GM12864 (cell line): Measurements from ENCODE around the gene DSN1.
"Not testable (repeated sequence)": the region's sequence is repeated elsewhere in the genome, so short reads cannot be mapped to it uniquely, and the experiment has no call there.

ENCODE experiments used
- DNase-seq: peaks from one replicate; pipeline ENCODE4 v3.0.0-alpha.2; 2011; ENCODE audit warnings: low read depth
- H3K4me3 ChIP-seq: 2 replicates; pipeline ENCODE4 v1.5.1; 2011; ENCODE audit warnings: mild to moderate bottlenecking, low read depth, low read length, control low read depth
- CTCF ChIP-seq: IDR thresholded peaks from 2 replicates; pipeline ENCODE4 v1.5.1; 2011; ENCODE audit warnings: low read depth, mild to moderate bottlenecking, moderate library complexity, low read length, control low read depth, inconsistent platforms; ENCODE audit errors: missing control alignments

DSN1 gene

GRCh38 chr20:36806049-36806448 lies 32.5 kb upstream of the DSN1 start:
- TF ChIP-seq CTCF: no peak
- DNase-seq: no peak
- H3K4me3 ChIP-seq: no peak overlapping the region

- no peak for DNase-seq
- no peak for TF ChIP-seq CTCF
- H3K4me3 ChIP-seq: no peak overlapping the region
Measured at GRCh38 chr20:36805396-36805795, 31.8 kb upstream of the DSN1 start.

- H3K4me3 ChIP-seq: no peak overlapping the region
- no peak for TF ChIP-seq CTCF
- no peak for DNase-seq
Measured at GRCh38 chr20:36804425-36804824, 30.9 kb upstream of the DSN1 start.

GRCh38 chr20:36802326-36803222 lies 29.0 kb upstream of the DSN1 start:
- DNase-seq: no peak
- TF ChIP-seq CTCF: no peak
- H3K4me3 ChIP-seq: no peak overlapping the region

- H3K4me3 ChIP-seq: no peak overlapping the region
- TF ChIP-seq CTCF: no peak
- no peak for DNase-seq
Measured at GRCh38 chr20:36800410-36800809, 26.8 kb upstream of the DSN1 start.

- not testable (repeated sequence) for H3K4me3 ChIP-seq, DNase-seq
Measured at GRCh38 chr20:36799313-36799712, 25.8 kb upstream of the DSN1 start.

- H3K4me3 ChIP-seq: no peak overlapping the region
- no peak for DNase-seq
- TF ChIP-seq CTCF: no peak
Measured at GRCh38 chr20:36796875-36797274, 23.3 kb upstream of the DSN1 start.
